Aorta (tissue), 5 donors: Measurements from ENCODE around the gene HGF. TPM values are rescaled to one million over a fixed set of nuclear protein-coding genes. Genes with fewer than 3 reads are reported as not detected.
A peak's percentile ranks its signal among the peaks of the same experiment; 100 is the strongest.
"Not testable (repeated sequence)": the region's sequence is repeated elsewhere in the genome, so short reads cannot be mapped to it uniquely, and the experiment has no call there.

Source experiments
- ATAC-seq: fragments of 200-7000 bp; cut with Tn5 transposase; one replicate; pipeline ENCODE4 v1.9.1; 2022; ENCODE audit warnings: moderate library complexity; ENCODE audit not compliant: low FRiP score
- DNase-seq, 2 donors: peaks; one replicate each; pipeline ENCODE4 v3.0.0-alpha.2; 2020
- H3K27ac ChIP-seq, 2 donors: one replicate each; pipeline ENCODE4 v1.5.1; 2013; ENCODE audit warnings: low read length in 2 of 2, mild to moderate bottlenecking in 2 of 2, moderate library complexity in 2 of 2, control low read depth in 1 of 2, inconsistent platforms in 1 of 2, low read depth in 1 of 2
- H3K27me3 ChIP-seq, 2 donors: one replicate each; pipeline ENCODE4 v1.6.1; 2013; ENCODE audit warnings: control low read depth in 1 of 2, low read length in 1 of 2, mild to moderate bottlenecking in 1 of 2, moderate library complexity in 1 of 2; ENCODE audit not compliant: insufficient read depth in 2 of 2, control insufficient read depth in 1 of 2
- H3K36me3 ChIP-seq, 2 donors: one replicate each; pipeline ENCODE4 v1.6.1; 2013; ENCODE audit warnings: control low read depth in 1 of 2, low read length in 1 of 2, mild to moderate bottlenecking in 1 of 2; ENCODE audit not compliant: insufficient read depth in 2 of 2, control insufficient read depth in 1 of 2
- H3K4me1 ChIP-seq, 2 donors: one replicate each; pipeline ENCODE4 v1.6.1; 2013; ENCODE audit warnings: low read length in 2 of 2, control low read depth in 1 of 2, mild to moderate bottlenecking in 1 of 2, moderate library complexity in 1 of 2; ENCODE audit not compliant: insufficient read depth in 2 of 2, control insufficient read depth in 1 of 2
- H3K4me3 ChIP-seq, 2 donors: one replicate each; pipeline ENCODE4 v1.5.1; 2013; ENCODE audit warnings: low read length in 2 of 2, control low read depth in 1 of 2, mild to moderate bottlenecking in 1 of 2
- H3K9me3 ChIP-seq: one replicate; pipeline ENCODE4 v1.6.1; 2013; ENCODE audit warnings: mild to moderate bottlenecking, low read length; ENCODE audit not compliant: control insufficient read depth
- WGBS, 2 donors: extraction: QIAGEN DNeasy Blood & Tissue Kit; methylation state at CpG; one replicate each; pipeline ENCODE4 v1.1.7; 2013; 5-methylcytosine and 5-hydroxymethylcytosine counted together
- intact Hi-C, 2 donors: fragments of 100-400 bp; cut with DNase I; formaldehyde crosslinking; loops; one replicate each; pipeline versions ENCODE4 v1.14.2 to v1.15.0; 2022
- long read RNA-seq, 2 donors: library from polyadenylated mRNA; unstranded; transcript quantifications; one replicate each; pipeline ENCODE4 v2.0.0, GENCODE V29; 2020 to 2021
- polyA plus RNA-seq, 2 donors: library from polyadenylated mRNA; stranded (reverse); fragments of 200-250 nt; gene quantifications; one replicate each; pipeline ENCODE4 v1.2.3, GENCODE V29; 2013
- total RNA-seq, 2 donors: library from RNA; stranded (reverse); fragmentation: NEBNext Ultra II Directional; extraction: Animal tissue kit (Norgen Biotek cat#: 25700); gene quantifications; one replicate each; pipeline ENCODE4 v1.2.1, GENCODE V29; 2021
- donor health status: healthy with polysubstance abuse.
- donor health status: Bipolar disorder and iron deficiency.
- donor health status: DM: no; HTN: no; CAD: no.
- donor health status: DM: no; HTN: no; CAD: no.
- donor health status: DM: yes; HTN: yes; CAD: no.

Gene HGF
- total RNA-seq, result 10 to 100 TPM; 20.7 to 55.9 TPM
- polyA plus RNA-seq, result 10 to 100 TPM in 1 of 2 donors, 1 to 10 TPM in 1; 9.9 to 24.9 TPM
- long read RNA-seq, donor 1, full-length matches to known transcripts, result 8 of 11 reads
- long read RNA-seq, donor 1, partial matches to known transcripts, result 2 of 11 reads
- long read RNA-seq, donor 1, other reads (novel, unspliced or antisense), result 1 of 11 reads
- long read RNA-seq, donor 2, full-length matches to known transcripts, result 3 of 9 reads
- long read RNA-seq, donor 2, partial matches to known transcripts, result 3 of 9 reads
- long read RNA-seq, donor 2, other reads (novel, unspliced or antisense), result 3 of 9 reads

DNA sequence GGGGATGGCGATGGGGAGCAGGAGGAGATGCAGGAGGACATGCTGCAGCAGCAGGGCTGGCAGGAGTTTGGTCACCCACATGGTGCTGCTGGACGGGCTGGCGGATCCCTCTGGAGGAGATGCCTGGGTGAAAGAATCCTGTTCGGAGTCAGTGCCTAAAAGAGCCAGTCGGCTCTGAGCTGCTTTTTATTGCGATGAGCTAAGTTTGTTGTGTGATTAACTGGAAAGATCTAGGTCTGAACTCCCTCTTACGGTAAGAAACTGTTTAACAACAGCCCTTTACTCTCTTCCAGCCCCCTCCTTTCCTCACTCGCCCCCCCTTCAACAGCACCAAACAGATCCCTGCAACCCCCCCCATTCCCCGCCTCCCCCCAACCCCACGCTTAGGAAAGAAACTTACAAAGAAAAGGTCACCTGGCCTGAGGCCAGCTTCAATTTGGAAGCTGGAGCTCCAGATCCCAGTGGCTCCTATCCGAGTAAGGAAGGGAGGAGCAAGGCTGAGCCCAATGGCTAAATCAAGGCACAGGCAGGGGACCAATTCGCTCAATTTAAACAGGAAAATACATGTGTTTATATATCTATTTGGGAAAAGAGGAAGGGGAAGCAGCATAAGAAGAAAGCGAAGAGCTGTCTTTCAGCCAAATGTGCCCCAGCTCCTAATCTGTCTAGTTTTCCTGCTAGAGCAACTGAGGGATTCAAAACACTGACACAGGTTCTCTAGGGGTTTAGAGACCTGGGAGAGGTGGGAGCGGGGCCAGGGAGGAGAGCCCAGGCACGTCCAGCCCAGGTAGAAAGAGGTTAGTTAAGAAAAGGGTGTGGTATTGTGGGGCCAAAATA, at the start of gene HGF:
HGF (minus strand) TSS at position 157 of the 837 bp plus-strand sequence; CDS start at position 81, 76 bp downstream.
- Histone ChIP-seq H3K4me1 (peaks cover 0 to 4% of the 10 kb centered on the region in 2 donors), H3K9me3 (no peaks in the 10 kb centered on the region), H3K27me3 (no peaks in the 10 kb centered on the region), H3K4me3 (peak within 1 kb of the TSS; percentile 21 to 59), H3K36me3 (no peaks in the 10 kb centered on the region), H3K27ac (peak within 1 kb of the TSS in 1 of 2 donors; percentile 50)
- ATAC-seq (peak; percentile 87), DNase-seq (peak; percentile 83 to 86)
- intact Hi-C loops, result loop anchor here in 1 of 2 donors (10.0 kb wide), 1 partner anchor 265 kb away; no protein-coding TSS in a partner anchor
- WGBS, 2 donors, result 10% methylated on average over 15 of the region's 15 CpGs

DNA sequence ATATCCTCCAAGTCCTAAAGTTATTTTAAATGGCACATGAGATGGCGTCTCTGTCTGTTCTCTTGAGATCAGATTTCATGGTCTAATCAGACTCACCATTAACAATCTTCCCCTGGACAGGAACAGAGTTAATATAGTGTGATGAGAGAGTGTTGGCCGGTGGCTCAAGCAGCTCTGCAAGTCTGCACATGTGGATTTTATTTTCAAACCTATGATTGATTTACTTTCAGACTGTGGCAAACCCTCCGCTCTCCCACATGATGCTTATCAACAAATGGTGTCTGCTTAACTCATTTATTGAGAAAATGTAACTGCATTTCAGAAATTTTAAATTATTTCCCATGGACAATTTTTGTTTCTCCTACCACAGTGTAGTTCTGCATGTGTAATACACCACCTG, 46.5 kb upstream of the HGF start:
- 55 to 66% methylated on average over 3 of the region's 3 CpGs for WGBS, 2 donors
- Histone ChIP-seq H3K27ac (no peak overlapping the region), H3K4me1 (no peaks in the 10 kb centered on the region), H3K36me3 (no peaks in the 10 kb centered on the region), H3K27me3 (no peaks in the 10 kb centered on the region), H3K9me3 (no peaks in the 10 kb centered on the region), H3K4me3 (no peak overlapping the region)
- DNase-seq (no peak), ATAC-seq (no peak)
- intact Hi-C loops, result no loop called here

DNA sequence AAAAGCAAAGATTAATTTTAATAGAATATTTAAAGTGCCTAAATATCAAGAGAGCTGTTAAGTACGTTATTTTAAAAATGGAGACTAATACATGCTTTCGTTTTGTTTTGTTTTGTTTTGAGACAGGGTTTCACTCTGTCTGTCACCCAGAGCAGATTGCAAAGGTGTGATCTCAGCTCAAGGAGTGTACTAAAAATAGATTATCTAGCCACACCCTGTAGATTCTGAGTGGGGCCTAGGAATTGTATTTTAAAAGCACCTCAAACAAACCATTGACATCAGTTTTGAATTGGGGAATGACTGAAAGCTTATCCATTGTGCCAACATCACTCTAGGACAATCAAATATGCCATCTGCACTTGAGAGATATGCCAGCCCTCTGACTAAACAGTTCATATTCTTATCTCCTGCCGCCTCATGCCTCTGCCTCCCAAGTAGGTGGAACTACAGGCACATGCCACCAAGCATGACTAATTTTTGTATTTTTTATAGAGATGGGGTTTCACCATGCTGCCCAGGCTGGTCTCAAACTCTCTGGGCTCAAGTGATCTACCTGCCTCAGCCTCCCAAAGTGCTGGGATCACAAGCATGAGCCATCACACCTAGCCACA, 43.1 kb upstream of the HGF start:
- H3K27ac ChIP-seq, H3K4me1 ChIP-seq, H3K9me3 ChIP-seq, H3K36me3 ChIP-seq, H3K4me3 ChIP-seq, H3K27me3 ChIP-seq, DNase-seq, intact Hi-C loops, ATAC-seq: not testable (repeated sequence)
- 82 to 87% methylated on average over 1 to 3 of the region's 3 CpGs for WGBS, 2 donors

GRCh38 chr7:81811956-81812865, 42.4 kb upstream of the HGF start:
- no peaks in the 10 kb centered on the region for H3K27me3 ChIP-seq
- intact Hi-C loops, result no loop called here
- no peaks in the 10 kb centered on the region for H3K4me1 ChIP-seq
- no peaks in the 10 kb centered on the region for H3K36me3 ChIP-seq
- ATAC-seq (no peak), DNase-seq (no peak)
- WGBS, 2 donors, result 96% methylated on average over 5 of the region's 5 CpGs; no CpG with 5 or more reads in 1 of the 2 donors
- no peaks in the 10 kb centered on the region for H3K9me3 ChIP-seq
- no peak overlapping the region for H3K4me3 ChIP-seq
- no peak overlapping the region for H3K27ac ChIP-seq

DNA sequence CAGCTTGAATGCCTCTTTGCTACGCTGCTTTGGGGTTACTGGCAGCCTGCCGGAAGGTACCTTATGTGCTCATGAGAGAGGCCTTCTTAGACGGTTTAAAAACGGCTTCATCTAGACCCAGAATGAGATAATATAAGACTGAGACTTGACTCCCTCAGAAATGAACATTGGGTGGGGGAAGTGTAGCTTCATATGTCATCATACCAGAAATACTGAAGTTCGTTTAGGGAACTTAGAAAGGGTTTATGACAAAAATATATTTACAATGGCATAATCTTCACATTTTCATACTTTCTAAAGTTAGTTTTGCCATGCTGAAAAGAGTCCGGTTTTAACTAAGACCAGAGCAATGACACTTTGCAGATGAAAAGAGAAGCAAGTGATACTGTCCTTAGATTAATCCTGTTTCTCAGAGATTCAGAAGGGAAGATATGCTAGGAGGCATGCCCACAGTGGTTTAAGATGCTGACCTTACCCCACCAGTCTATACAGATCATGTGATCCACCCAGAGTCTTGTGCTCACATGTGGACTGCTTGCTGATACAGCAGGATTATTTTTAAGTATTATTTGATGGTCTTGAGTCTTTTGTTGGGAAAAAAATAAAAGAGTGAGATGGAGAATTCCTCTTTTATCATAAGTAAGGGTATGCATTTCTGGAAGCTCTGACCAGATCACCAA, 40.8 kb upstream of the HGF start:
- no peaks in the 10 kb centered on the region for H3K4me1 ChIP-seq
- 34 to 37% methylated on average over 6 of the region's 6 CpGs for WGBS, 2 donors
- H3K27me3 ChIP-seq, result no peaks in the 10 kb centered on the region
- no peak for DNase-seq
- no peak overlapping the region for H3K4me3 ChIP-seq
- H3K36me3 ChIP-seq, result no peaks in the 10 kb centered on the region
- no peaks in the 10 kb centered on the region for H3K9me3 ChIP-seq
- peak; percentile 63 for ATAC-seq
- no peak overlapping the region for H3K27ac ChIP-seq
- intact Hi-C loops, result no loop called here

GRCh38 chr7:81808310-81808709, 38.5 kb upstream of the HGF start:
- H3K9me3 ChIP-seq, H3K27me3 ChIP-seq, intact Hi-C loops, ATAC-seq, H3K36me3 ChIP-seq, H3K4me3 ChIP-seq, DNase-seq, H3K4me1 ChIP-seq, H3K27ac ChIP-seq: not testable (repeated sequence)

- Histone ChIP-seq H3K36me3 (no peaks in the 10 kb centered on the region), H3K4me1 (no peaks in the 10 kb centered on the region), H3K9me3 (no peaks in the 10 kb centered on the region), H3K27ac (no peak overlapping the region), H3K27me3 (no peaks in the 10 kb centered on the region), H3K4me3 (no peak overlapping the region)
- 55 to 59% methylated on average over 5 of the region's 5 CpGs for WGBS, 2 donors
- DNase-seq (no peak), ATAC-seq (no peak)
- intact Hi-C loops, result no loop called here
Observed at GRCh38 chr7:81803267-81803666, 33.4 kb upstream of the HGF start.

DNA sequence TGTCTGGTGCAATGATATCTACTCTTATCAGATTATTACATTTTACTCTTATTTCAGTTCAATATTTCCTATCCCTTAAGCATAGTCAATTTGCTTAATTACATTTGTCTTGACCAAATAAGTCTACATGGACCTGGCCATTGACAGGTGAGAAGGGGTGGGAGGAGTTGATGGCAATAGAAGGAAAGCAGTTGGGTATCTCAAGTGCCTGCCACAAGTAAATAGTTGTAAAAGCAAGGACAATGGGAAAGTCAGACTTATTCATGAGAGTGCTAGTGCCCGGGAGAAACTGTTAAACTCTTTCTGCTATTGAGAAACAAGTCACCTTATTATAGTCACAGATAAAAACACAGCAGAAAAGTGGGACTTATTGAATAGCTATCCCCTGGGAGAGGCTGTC, 32.4 kb upstream of the HGF start:
- no peak overlapping the region for H3K27ac ChIP-seq
- 0 to 28% methylated on average over 1 of the region's 1 CpG for WGBS, 2 donors
- no peak for ATAC-seq
- intact Hi-C loops, result no loop called here
- no peaks in the 10 kb centered on the region for H3K36me3 ChIP-seq
- no peaks in the 10 kb centered on the region for H3K9me3 ChIP-seq
- no peak for DNase-seq
- no peaks in the 10 kb centered on the region for H3K27me3 ChIP-seq
- no peaks in the 10 kb centered on the region for H3K4me1 ChIP-seq
- H3K4me3 ChIP-seq, result no peak overlapping the region
